Measurements from ENCODE around the gene DICER1. TPM values are rescaled to one million over a fixed set of nuclear protein-coding genes. Genes with fewer than 3 reads are reported as not detected.

Gene DICER1
- total RNA-seq, 1 donor from 2014 or later: 27.6 TPM

DNA sequence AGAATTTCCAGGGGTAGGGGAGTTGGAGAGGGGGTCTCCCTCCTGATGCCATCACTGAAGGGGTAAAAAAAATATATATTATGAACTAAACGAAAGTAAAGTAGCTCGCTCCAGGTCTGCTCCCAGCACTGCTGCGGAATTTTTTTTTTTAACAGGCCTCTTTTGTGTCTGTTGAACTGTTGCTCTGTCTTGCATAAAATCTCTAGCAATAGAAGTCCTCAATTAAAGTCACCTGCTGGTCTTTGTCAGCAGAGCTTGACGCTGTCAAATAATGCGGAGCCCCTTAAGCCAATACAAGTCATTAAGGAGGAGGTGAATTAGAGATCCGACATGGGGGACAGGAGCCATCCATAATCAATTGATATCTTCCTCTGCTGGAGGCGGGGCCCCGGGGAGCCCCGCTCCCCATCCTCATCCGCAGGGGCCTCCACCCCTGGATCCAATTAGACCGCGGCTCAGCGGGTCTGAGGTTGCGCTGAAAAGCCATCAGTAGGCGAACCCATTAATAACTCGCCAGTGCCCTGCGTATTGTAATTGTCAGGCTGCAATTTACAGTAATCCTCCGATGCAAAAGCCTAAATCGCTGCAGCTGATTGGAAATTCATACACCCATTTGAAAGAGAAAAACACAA is 85.6 kb downstream of the DICER1 start:
- no peak for TF ChIP-seq CTCF (IDR thresholded peaks at IDR 0.05; ENCODE audit: insufficient read depth, low read length, severe bottlenecking)
- Histone ChIP-seq H3K27me3 (ENCODE audit: control insufficient read depth, insufficient read depth, low read length) (no peaks in the 10 kb centered on the region), H3K36me3 (ENCODE audit: control insufficient read depth, insufficient read depth, low read length) (no peaks in the 10 kb centered on the region), H3K4me3 (ENCODE audit: low read depth, low read length) (no peak overlapping the region)
- FAIRE-seq: no peak
- DNase-seq (ENCODE audit: low read depth): no peak

- Histone ChIP-seq H3K36me3 (ENCODE audit: control insufficient read depth, insufficient read depth, low read length) (no peaks in the 10 kb centered on the region), H3K27me3 (ENCODE audit: control insufficient read depth, insufficient read depth, low read length) (no peaks in the 10 kb centered on the region), H3K4me3 (ENCODE audit: low read depth, low read length) (no peak overlapping the region)
- FAIRE-seq: no peak
- TF ChIP-seq CTCF (IDR thresholded peaks at IDR 0.05; ENCODE audit: insufficient read depth, low read length, severe bottlenecking): no peak
- DNase-seq (ENCODE audit: low read depth): no peak
Measured at GRCh38 chr14:95070748-95071435, 86.4 kb downstream of the DICER1 start.

DNA sequence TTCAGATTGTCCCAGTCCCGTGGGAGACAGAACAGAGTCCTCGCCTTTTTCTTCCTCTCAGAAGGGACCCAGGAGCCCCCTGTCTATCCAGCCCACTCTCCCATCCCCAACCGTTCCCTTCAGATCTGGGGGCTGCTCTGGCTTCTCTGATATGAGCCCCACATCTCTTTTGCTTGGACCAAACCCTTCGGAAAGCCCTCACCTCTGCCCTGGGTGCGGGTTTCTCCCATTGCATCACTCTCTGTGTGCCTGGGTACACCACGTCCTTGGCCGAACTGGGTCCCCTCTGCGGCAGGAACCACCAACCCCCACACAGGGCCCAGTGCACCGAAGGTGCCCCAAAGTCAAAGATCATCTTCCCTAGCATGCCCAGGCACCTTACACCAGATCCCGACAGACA is 87.8 kb downstream of the DICER1 start:
- no peak overlapping the region for H3K4me3 ChIP-seq (ENCODE audit: low read depth, low read length)
- no peaks in the 10 kb centered on the region for H3K27me3 ChIP-seq (ENCODE audit: control insufficient read depth, insufficient read depth, low read length)
- TF ChIP-seq CTCF (IDR thresholded peaks at IDR 0.05; ENCODE audit: insufficient read depth, low read length, severe bottlenecking): no peak
- no peak for DNase-seq (ENCODE audit: low read depth)
- no peaks in the 10 kb centered on the region for H3K36me3 ChIP-seq (ENCODE audit: control insufficient read depth, insufficient read depth, low read length)
- FAIRE-seq: no peak

DNA sequence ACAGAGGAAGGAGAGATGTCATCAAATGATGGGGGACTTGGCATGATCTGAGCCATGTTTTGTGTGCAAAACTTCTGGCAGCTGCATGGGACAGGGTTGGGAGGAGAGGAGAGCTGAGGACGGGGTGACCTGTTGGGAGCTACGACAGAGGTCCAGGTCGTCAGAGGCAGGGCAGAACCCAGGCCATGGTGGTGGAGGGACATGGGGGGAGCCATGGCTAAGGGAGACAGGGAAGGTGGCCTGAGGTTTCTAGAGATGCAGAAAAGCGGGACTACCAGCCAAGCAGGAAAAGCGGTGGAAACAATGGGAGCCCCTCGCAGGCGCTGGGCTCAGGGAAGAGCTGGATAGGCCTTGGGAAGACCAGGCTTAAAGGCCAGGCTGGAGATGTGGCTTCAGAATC is 88.3 kb downstream of the DICER1 start:
- H3K36me3 ChIP-seq (ENCODE audit: control insufficient read depth, insufficient read depth, low read length): no peaks in the 10 kb centered on the region
- DNase-seq (ENCODE audit: low read depth) (no peak), FAIRE-seq (no peak)
- H3K4me3 ChIP-seq (ENCODE audit: low read depth, low read length): no peak overlapping the region
- no peaks in the 10 kb centered on the region for H3K27me3 ChIP-seq (ENCODE audit: control insufficient read depth, insufficient read depth, low read length)
- no peak for TF ChIP-seq CTCF (IDR thresholded peaks at IDR 0.05; ENCODE audit: insufficient read depth, low read length, severe bottlenecking)

- no peak for FAIRE-seq
- no peaks in the 10 kb centered on the region for H3K27me3 ChIP-seq (ENCODE audit: control insufficient read depth, insufficient read depth, low read length)
- H3K36me3 ChIP-seq (ENCODE audit: control insufficient read depth, insufficient read depth, low read length): no peaks in the 10 kb centered on the region
- no peak for TF ChIP-seq CTCF (IDR thresholded peaks at IDR 0.05; ENCODE audit: insufficient read depth, low read length, severe bottlenecking)
- H3K4me3 ChIP-seq (ENCODE audit: low read depth, low read length): no peak overlapping the region
- no peak for DNase-seq (ENCODE audit: low read depth)
Measured at GRCh38 chr14:95068521-95068920, 88.8 kb downstream of the DICER1 start.
